K562 (cell line): ENCODE measurements around the gene CYP26A1. TPM values are rescaled to one million over a fixed set of nuclear protein-coding genes. Genes with fewer than 3 reads are reported as not detected.

ENCODE experiments used
- ATAC-seq: fragments of 200-7000 bp; cut with Tn5 transposase; 3 replicates; pipeline ENCODE4 v1.9.1; 2020; ENCODE audit warnings: moderate library complexity
- BruUV-seq: library from RNA; stranded (reverse); fragments of 400-500 nt; replicated peaks from 2 replicates; lab custom pipeline; 2021; lab: Mats Ljungman, UMichigan
- CTCF ChIA-PET: fragments of 300-600 bp; formaldehyde crosslinking; extraction: SDS; loops from one replicate; lab custom pipeline; 2021; ENCODE audit warnings: low intra/inter-chr PET ratio; lab: Yijun Ruan, JAX
- POLR2A ChIA-PET: fragments of 300-600, 350-650 bp; sonication (Branson Sonifier 250); formaldehyde crosslinking; extraction: SDS; loops from one replicate; lab custom pipeline; 2021; ENCODE audit warnings: antibody characterized with exemption, inconsistent platforms; lab: Yijun Ruan, JAX
- DNase-seq, 4 experiments: peaks; one replicate each; pipeline versions ENCODE4 v3.0.0 to v3.0.0-alpha.2; 2011 to 2018; ENCODE audit warnings: low spot score in 3 of 4, mixed read lengths in 3 of 4; ENCODE audit errors: extremely low read depth in 1 of 4
- FAIRE-seq: peaks from 2 replicates; lab custom pipeline; 2011; peaks lifted over from hg19 to GRCh38; lab: Jason Lieb, UNC
- H2AFZ ChIP-seq: 2 replicates; pipeline ENCODE4 v1.6.0; 2011; ENCODE audit warnings: low read depth, low read length, control low read depth, inconsistent platforms
- H3K27ac ChIP-seq: fragments of 200-600 bp; 3 replicates; pipeline ENCODE4 v1.8.0; 2011; ENCODE audit warnings: low read depth, mild to moderate bottlenecking, control low read depth, inconsistent platforms, low read length, moderate library complexity, mixed read lengths; ENCODE audit errors: extremely low read depth
- H3K27me3 ChIP-seq, 2 experiments: fragments of 300-600 bp in 1 of 2; 2 replicates in 1 of 2; 3 replicates in 1 of 2; pipeline versions ENCODE4 v1.6.0 to v1.8.0; 2011; ENCODE audit warnings: inconsistent platforms in 2 of 2, low read length in 2 of 2, mild to moderate bottlenecking in 1 of 2, mixed read lengths in 1 of 2, moderate library complexity in 1 of 2; ENCODE audit not compliant: control insufficient read depth in 2 of 2, insufficient read depth in 2 of 2
- H3K36me3 ChIP-seq: fragments of 300-600 bp; 3 replicates; pipeline ENCODE4 v1.8.0; 2011; ENCODE audit warnings: mild to moderate bottlenecking, low read length, inconsistent platforms; ENCODE audit not compliant: control insufficient read depth, insufficient read depth
- H3K4me1 ChIP-seq, 2 experiments: fragments of 200-600 bp in 1 of 2; replicated peaks in 1 of 2; 2 replicates in 1 of 2; 3 replicates in 1 of 2; pipeline versions ENCODE4 v1.5.1 to v1.8.0; 2011; ENCODE audit warnings: inconsistent platforms in 2 of 2, low read length in 2 of 2, mild to moderate bottlenecking in 1 of 2, mixed read lengths in 1 of 2, moderate library complexity in 1 of 2; ENCODE audit not compliant: control insufficient read depth in 2 of 2, insufficient read depth in 2 of 2
- H3K4me2 ChIP-seq: 2 replicates; pipeline ENCODE4 v1.6.1; 2011; ENCODE audit warnings: low read length, control low read depth, inconsistent platforms, mixed read lengths; ENCODE audit not compliant: insufficient read depth
- H3K4me3 ChIP-seq: fragments of 200-600 bp; sonication (generic), shearing (Covaris generic); 2 replicates; pipeline ENCODE4 v1.5.1; 2016; ENCODE audit warnings: control low read depth, inconsistent platforms
- H3K79me2 ChIP-seq: fragments of 200-600 bp; 3 replicates; pipeline ENCODE4 v1.8.0; 2011; ENCODE audit warnings: low read length, inconsistent platforms; ENCODE audit not compliant: control insufficient read depth, insufficient read depth
- H3K9ac ChIP-seq, 2 experiments: 2 replicates each; pipeline versions ENCODE4 v1.6.0 to v1.6.1; 2011; ENCODE audit warnings: low read depth in 2 of 2, low read length in 2 of 2, control low read depth in 1 of 2, inconsistent platforms in 1 of 2, mild to moderate bottlenecking in 1 of 2, mixed read lengths in 1 of 2; ENCODE audit not compliant: insufficient read depth in 1 of 2
- H3K9me1 ChIP-seq: one replicate; pipeline ENCODE4 v1.6.0; 2011; ENCODE audit warnings: inconsistent platforms, mild to moderate bottlenecking, low read length, moderate library complexity; ENCODE audit not compliant: control insufficient read depth, insufficient read depth
- H3K9me3 ChIP-seq: replicated peaks from 2 replicates; pipeline ENCODE4 v1.5.1; 2011; ENCODE audit warnings: low read depth, low read length, inconsistent platforms; ENCODE audit not compliant: control insufficient read depth, insufficient read depth
- H4K20me1 ChIP-seq: replicated peaks from 2 replicates; pipeline ENCODE4 v1.6.1; 2011; ENCODE audit warnings: low read length, inconsistent platforms, mixed read lengths; ENCODE audit not compliant: control insufficient read depth, insufficient read depth
- CHAMP1 ChIP-seq: fragments of 450-650 bp; IDR thresholded peaks from 2 replicates; pipeline ENCODE4 v1.6.1; 2016; ENCODE audit warnings: mild to moderate bottlenecking
- DNMT1 ChIP-seq: fragments of 450-650 bp; IDR thresholded peaks from 2 replicates; pipeline ENCODE4 v1.6.1; 2016; ENCODE audit warnings: antibody characterized with exemption, mild to moderate bottlenecking
- FOS ChIP-seq: IDR thresholded peaks from 3 replicates; pipeline ENCODE4 v1.6.1; 2011; ENCODE audit not compliant: insufficient read length; ENCODE audit errors: extremely low read depth
- GATAD2A ChIP-seq: fragments of 450-650 bp; IDR thresholded peaks from 2 replicates; pipeline ENCODE4 v1.6.1; 2017
- JUN ChIP-seq, 2 experiments: sonication (generic) in 1 of 2; formaldehyde crosslinking in 1 of 2; IDR thresholded peaks; 2 replicates each; pipeline versions ENCODE4 v1.6.1 to v1.8.0; 2012 to 2022; ENCODE audit warnings: borderline replicate concordance in 2 of 2, mild to moderate bottlenecking in 2 of 2, improper control_type of control experiment in 1 of 2, low read depth in 1 of 2, low read length in 1 of 2, missing genetic modification reagents in 1 of 2
- PHF21A ChIP-seq: fragments of 450-650 bp; IDR thresholded peaks from 2 replicates; pipeline ENCODE4 v1.6.1; 2017; ENCODE audit warnings: low read depth, borderline replicate concordance
- SIN3A ChIP-seq, 2 experiments: fragments of 150-350 bp in 1 of 2; IDR thresholded peaks; 2 replicates each; pipeline ENCODE4 v1.6.1; 2011 to 2016; ENCODE audit warnings: borderline replicate concordance in 2 of 2, low read depth in 2 of 2, low read length in 2 of 2, mild to moderate bottlenecking in 2 of 2, moderate library complexity in 2 of 2; ENCODE audit not compliant: control insufficient read depth in 1 of 2
- SMARCA5 ChIP-seq: fragments of 450-650 bp; IDR thresholded peaks from 2 replicates; pipeline ENCODE4 v1.6.1; 2016
- TFAM ChIP-seq: fragments of 250-450 bp; sonication (Bioruptor Pico); conservative IDR thresholded peaks from 2 replicates; pipeline ENCODE4 v1.5.0; 2021; ENCODE audit warnings: mild to moderate bottlenecking, moderate library complexity
- TOE1 ChIP-seq, 2 experiments: fragments of 450-650 bp in 1 of 2; sonication (generic) in 1 of 2; formaldehyde crosslinking in 1 of 2; IDR thresholded peaks; 2 replicates each; pipeline versions ENCODE4 v1.7.1 to v1.8.0; 2016 to 2022; ENCODE audit warnings: borderline replicate concordance in 2 of 2, mild to moderate bottlenecking in 2 of 2, antibody characterized with exemption in 1 of 2, inconsistent platforms in 1 of 2, low read depth in 1 of 2, missing genetic modification reagents in 1 of 2, moderate library complexity in 1 of 2
- ZKSCAN1 ChIP-seq: fragments of 150-350 bp; IDR thresholded peaks from 2 replicates; pipeline ENCODE4 v1.6.1; 2016; ENCODE audit warnings: low read depth, low read length
- WGBS: fragments of 100-300 bp; shearing (Covaris generic); methylation state at CpG from one replicate; pipeline ENCODE4 v1.1.6; 2016; ENCODE audit warnings: low coverage, mixed read lengths; ENCODE audit not compliant: insufficient coverage; ENCODE audit errors: missing lambda C conversion rate; 5-methylcytosine and 5-hydroxymethylcytosine counted together
- in situ Hi-C: fragments of 300-500 bp; cut with MboI; formaldehyde crosslinking; loops from 4 replicates; pipeline ENCODE4 v1.15.0; 2018; ENCODE audit warnings: inconsistent platforms, mixed read lengths
- intact Hi-C: fragments of 100-400 bp; cut with micrococcal nuclease; formaldehyde crosslinking; loops from 2 replicates; pipeline ENCODE4 v1.14.2; 2022
- polyA plus RNA-seq, 8 experiments: library from polyadenylated mRNA; depleted of rRNA in 4 of 8; stranded (reverse) in 5 of 8; unstranded in 3 of 8; fragments of >200 nt; fragmentation: Nextera tagmentation in 2 of 8; fragmentation: Illumina TruSeq in 1 of 8; extraction: Ambion mirVana in 2 of 8; extraction: Trizol in 1 of 8; gene quantifications; 2 replicates each; pipeline versions ENCODE4 v1.2.1 to v1.2.3, GENCODE V29; 2011 to 2014; ENCODE audit warnings: inconsistent platforms in 1 of 8, missing spikeins in 1 of 8
- total RNA-seq, 7 experiments: library from RNA; depleted of rRNA in 6 of 7; stranded (reverse); fragments of >200 nt in 6 of 7; fragmentation: Illumina TruSeq in 2 of 7; extraction: Trizol in 2 of 7; gene quantifications; 2 replicates each; pipeline versions ENCODE4 v1.2.1 to v1.2.3, GENCODE V29; 2011 to 2021; ENCODE audit warnings: low replicate concordance in 1 of 7

Gene CYP26A1
- total and polyA plus RNA-seq, 9 of the 15 experiments (the other 6 are each of a cell fraction or from before 2014, with no cell fraction given): 0.11 to 5.1 (median 1.6) TPM

GRCh38 chr10:93066544-93066913 is 7.2 kb upstream of the CYP26A1 start:
- no peaks in the 10 kb centered on the region for H4K20me1 ChIP-seq
- no peak overlapping the region for H3K4me2 ChIP-seq
- no peak for ATAC-seq
- no peak for DNase-seq
- no peak overlapping the region for H2AFZ ChIP-seq
- H3K9me3 ChIP-seq: peaks cover 2% of the 10 kb centered on the region; the same call in 1 of the 2 replicates
- no peak overlapping the region for H3K9ac ChIP-seq
- H3K79me2 ChIP-seq: no peaks in the 10 kb centered on the region
- H3K27ac ChIP-seq: no peak overlapping the region
- no TSS peak for BruUV-seq
- intact Hi-C loops: no loop called here
- ChIA-PET POLR2A (no interaction called here), CTCF (no interaction called here)
- peaks cover 14 to 29% of the 10 kb centered on the region in 2 experiments; a peak in 4 of 5 replicates for H3K4me1 ChIP-seq
- TF ChIP-seq JUN (IDR thresholded peaks at IDR 0.05; ENCODE audit: borderline replicate concordance, low read depth, low read length): no peak
- TF ChIP-seq JUN (CRISPR knock-in tag; IDR thresholded peaks at IDR 0.05; ENCODE audit: borderline replicate concordance): no peak
- no peak for TF ChIP-seq TFAM (CRISPR knock-in tag)
- TF ChIP-seq TOE1 (IDR thresholded peaks at IDR 0.05; ENCODE audit: borderline replicate concordance): no peak
- no peak for TF ChIP-seq TOE1 (CRISPR knock-in tag; IDR thresholded peaks at IDR 0.05; ENCODE audit: borderline replicate concordance, low read depth)
- TF ChIP-seq SMARCA5: no peak
- TF ChIP-seq FOS: no peak
- no peak for TF ChIP-seq PHF21A
- no peak for TF ChIP-seq CHAMP1
- TF ChIP-seq SIN3A (IDR thresholded peaks at IDR 0.05; ENCODE audit: borderline replicate concordance in 2 of 2, control insufficient read depth in 1 of 2, low read depth in 2 of 2, low read length in 2 of 2): no peak
- TF ChIP-seq DNMT1: no peak
- no peak for TF ChIP-seq ZKSCAN1
- no peak for TF ChIP-seq GATAD2A
- H3K36me3 ChIP-seq: 0 out of 3 replicates have a peak, but pooled peaks cover 5% of the 10 kb centered on the region
- no peaks in the 10 kb centered on the region for H3K27me3 ChIP-seq
- 100% methylated on average over 5 of the region's 11 CpGs for WGBS
- H3K4me3 ChIP-seq: no peak overlapping the region
- in situ Hi-C loops: no loop called here
- no peak for FAIRE-seq
- no peaks in the 10 kb centered on the region for H3K9me1 ChIP-seq
